ENCODE measurements around the gene BLOC1S1. TPM values are rescaled to one million over a fixed set of nuclear protein-coding genes. Genes with fewer than 3 reads are reported as not detected.

Gene BLOC1S1
- polyA plus RNA-seq, 2 of the 4 experiments (the other 2 are of a cell fraction) = 112 to 138 TPM

DNA sequence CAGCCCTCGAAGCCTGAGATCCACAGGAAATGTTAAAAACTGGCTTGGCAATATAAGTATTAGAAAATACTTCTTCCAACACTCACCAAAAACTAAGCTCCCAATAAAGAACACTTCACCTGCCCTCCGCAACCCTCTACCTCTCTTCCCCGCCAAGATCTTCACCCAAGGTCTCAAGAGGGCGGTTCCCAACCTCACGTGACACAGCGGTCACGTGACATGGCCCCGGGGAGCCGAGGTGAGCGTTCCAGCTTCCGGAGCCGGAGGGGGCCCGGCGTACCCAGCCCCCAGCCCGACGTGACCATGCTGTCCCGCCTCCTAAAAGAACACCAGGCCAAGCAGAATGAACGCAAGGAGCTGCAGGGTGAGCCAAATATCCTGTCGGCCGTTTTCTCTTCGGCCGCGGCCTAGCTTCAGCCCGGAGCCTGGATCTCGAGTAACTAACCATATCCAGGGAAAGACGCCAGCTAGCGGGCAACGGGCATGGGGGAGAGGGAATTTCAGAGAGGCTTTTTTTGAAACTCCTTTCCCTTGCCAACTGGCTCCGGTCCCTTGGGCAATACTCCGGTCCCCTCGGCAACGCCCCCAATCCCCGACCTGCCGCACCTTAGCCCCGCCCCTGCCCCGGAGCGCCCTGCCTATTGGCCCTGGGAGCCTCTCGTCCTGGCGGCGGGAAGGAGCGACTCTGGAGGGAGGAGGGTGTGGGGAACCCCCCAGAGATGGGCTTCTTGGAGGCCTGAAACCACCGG lies at the start of gene BLOC1S1 (continued):
- TF ChIP-seq, protein P1, sequence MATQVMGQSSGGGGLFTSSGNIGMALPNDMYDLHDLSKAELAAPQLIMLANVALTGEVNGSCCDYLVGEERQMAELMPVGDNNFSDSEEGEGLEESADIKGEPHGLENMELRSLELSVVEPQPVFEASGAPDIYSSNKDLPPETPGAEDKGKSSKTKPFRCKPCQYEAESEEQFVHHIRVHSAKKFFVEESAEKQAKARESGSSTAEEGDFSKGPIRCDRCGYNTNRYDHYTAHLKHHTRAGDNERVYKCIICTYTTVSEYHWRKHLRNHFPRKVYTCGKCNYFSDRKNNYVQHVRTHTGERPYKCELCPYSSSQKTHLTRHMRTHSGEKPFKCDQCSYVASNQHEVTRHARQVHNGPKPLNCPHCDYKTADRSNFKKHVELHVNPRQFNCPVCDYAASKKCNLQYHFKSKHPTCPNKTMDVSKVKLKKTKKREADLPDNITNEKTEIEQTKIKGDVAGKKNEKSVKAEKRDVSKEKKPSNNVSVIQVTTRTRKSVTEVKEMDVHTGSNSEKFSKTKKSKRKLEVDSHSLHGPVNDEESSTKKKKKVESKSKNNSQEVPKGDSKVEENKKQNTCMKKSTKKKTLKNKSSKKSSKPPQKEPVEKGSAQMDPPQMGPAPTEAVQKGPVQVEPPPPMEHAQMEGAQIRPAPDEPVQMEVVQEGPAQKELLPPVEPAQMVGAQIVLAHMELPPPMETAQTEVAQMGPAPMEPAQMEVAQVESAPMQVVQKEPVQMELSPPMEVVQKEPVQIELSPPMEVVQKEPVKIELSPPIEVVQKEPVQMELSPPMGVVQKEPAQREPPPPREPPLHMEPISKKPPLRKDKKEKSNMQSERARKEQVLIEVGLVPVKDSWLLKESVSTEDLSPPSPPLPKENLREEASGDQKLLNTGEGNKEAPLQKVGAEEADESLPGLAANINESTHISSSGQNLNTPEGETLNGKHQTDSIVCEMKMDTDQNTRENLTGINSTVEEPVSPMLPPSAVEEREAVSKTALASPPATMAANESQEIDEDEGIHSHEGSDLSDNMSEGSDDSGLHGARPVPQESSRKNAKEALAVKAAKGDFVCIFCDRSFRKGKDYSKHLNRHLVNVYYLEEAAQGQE (IDR thresholded peaks at IDR 0.05) = 0 out of 2 replicates have a peak, but pooled peaks have one; percentile 39
- TF ChIP-seq HOXA7 (CRISPR knock-in tag; IDR thresholded peaks at IDR 0.05) (no peak), CHD4 (IDR thresholded peaks at IDR 0.05; ENCODE audit: borderline replicate concordance) (no peak), EP300 (IDR thresholded peaks at IDR 0.05) (no peak), ZFP36 (IDR thresholded peaks at IDR 0.05; ENCODE audit: borderline replicate concordance, partially characterized antibody) (peak; percentile 1), ZSCAN20 (CRISPR knock-in tag; IDR thresholded peaks at IDR 0.05) (peak; percentile 60; the same call in 1 of the 2 replicates), CHD2 (IDR thresholded peaks at IDR 0.05; ENCODE audit: low read length, partially characterized antibody) (no peak), GATA3 (IDR thresholded peaks at IDR 0.05; ENCODE audit: borderline replicate concordance) (no peak; the same call in 1 of the 2 replicates), RCOR1 (IDR thresholded peaks at IDR 0.05; ENCODE audit: low read depth, low read length) (no peak), POLR2AphosphoS2 (conservative IDR thresholded peaks at IDR 0.05; ENCODE audit: low read length) (no peak), TP53 (CRISPR knock-in tag; IDR thresholded peaks at IDR 0.05) (0 out of 2 replicates have a peak, but pooled peaks have one; percentile 58), ZC3H11A (IDR thresholded peaks at IDR 0.05) (no peak), ESRRA (IDR thresholded peaks at IDR 0.05; ENCODE audit: borderline replicate concordance, low read length) (0 out of 2 replicates have a peak, but pooled peaks have one; percentile 6), RAD21 (conservative IDR thresholded peaks at IDR 0.05 in 1 of 2, IDR thresholded peaks at IDR 0.05 in 1 of 2) (no peak), CEBPB (IDR thresholded peaks at IDR 0.05) (0 out of 4 replicates have a peak, but pooled peaks of 1 of the 2 experiments have one; percentile 51), SMC3 (IDR thresholded peaks at IDR 0.05) (no peak)

DNA sequence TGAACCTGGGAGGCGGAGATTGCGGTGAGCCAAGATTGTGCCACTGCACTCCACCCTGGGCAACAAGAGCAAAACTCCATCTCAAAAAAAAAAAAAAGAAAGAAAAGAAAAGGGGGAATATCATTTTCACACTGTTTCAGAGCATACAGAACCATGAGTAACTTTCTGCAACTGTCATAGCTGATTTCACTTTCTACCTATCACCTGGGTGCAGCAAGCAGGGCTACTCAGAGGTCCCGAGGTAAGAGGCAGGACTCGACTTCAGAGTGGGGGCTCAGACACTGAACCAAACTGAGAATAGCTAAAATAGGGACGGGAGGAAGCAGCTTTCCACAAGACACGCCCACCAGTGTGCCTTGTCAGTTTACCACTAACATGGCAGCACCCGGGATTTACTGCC lies 49.3 kb upstream of the BLOC1S1 start:
- Histone ChIP-seq H3K4me3 (no peak overlapping the region), H3K4me1 (no peaks in the 10 kb centered on the region), H3K27ac (no peak overlapping the region), H3K4me2 (no peak overlapping the region), H3K9me3 (no peaks in the 10 kb centered on the region)
- ATAC-seq (no peak), DNase-seq (ENCODE audit: low read depth in 1 of 2, low spot score in 1 of 2) (no peak), FAIRE-seq (no peak)
- WGBS (ENCODE audit: missing lambda C conversion rate) = 33% methylated on average over 7 of the region's 7 CpGs
- ChIA-PET POLR2A (no interaction called here), CTCF (interaction anchor here (1.2 to 1.6 kb wide), 3 partner anchors 10 to 55 kb away, joined by 3 to 5 read pairs (median 3); a partner anchor contains a TSS)
- no peak for TF ChIP-seq ESRRA (IDR thresholded peaks at IDR 0.05; ENCODE audit: borderline replicate concordance, low read length)
- no peak for TF ChIP-seq RNF2 (IDR thresholded peaks at IDR 0.05; ENCODE audit: borderline replicate concordance, low read depth)
- no peak for TF ChIP-seq SREBF2 (IDR thresholded peaks at IDR 0.05)
- TF ChIP-seq, protein P2, sequence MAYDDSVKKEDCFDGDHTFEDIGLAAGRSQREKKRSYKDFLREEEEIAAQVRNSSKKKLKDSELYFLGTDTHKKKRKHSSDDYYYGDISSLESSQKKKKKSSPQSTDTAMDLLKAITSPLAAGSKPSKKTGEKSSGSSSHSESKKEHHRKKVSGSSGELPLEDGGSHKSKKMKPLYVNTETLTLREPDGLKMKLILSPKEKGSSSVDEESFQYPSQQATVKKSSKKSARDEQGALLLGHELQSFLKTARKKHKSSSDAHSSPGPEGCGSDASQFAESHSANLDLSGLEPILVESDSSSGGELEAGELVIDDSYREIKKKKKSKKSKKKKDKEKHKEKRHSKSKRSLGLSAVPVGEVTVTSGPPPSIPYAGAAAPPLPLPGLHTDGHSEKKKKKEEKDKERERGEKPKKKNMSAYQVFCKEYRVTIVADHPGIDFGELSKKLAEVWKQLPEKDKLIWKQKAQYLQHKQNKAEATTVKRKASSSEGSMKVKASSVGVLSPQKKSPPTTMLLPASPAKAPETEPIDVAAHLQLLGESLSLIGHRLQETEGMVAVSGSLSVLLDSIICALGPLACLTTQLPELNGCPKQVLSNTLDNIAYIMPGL (CRISPR knock-in tag; IDR thresholded peaks at IDR 0.05; ENCODE audit: borderline replicate concordance) = no peak
- TF ChIP-seq, protein P3, sequence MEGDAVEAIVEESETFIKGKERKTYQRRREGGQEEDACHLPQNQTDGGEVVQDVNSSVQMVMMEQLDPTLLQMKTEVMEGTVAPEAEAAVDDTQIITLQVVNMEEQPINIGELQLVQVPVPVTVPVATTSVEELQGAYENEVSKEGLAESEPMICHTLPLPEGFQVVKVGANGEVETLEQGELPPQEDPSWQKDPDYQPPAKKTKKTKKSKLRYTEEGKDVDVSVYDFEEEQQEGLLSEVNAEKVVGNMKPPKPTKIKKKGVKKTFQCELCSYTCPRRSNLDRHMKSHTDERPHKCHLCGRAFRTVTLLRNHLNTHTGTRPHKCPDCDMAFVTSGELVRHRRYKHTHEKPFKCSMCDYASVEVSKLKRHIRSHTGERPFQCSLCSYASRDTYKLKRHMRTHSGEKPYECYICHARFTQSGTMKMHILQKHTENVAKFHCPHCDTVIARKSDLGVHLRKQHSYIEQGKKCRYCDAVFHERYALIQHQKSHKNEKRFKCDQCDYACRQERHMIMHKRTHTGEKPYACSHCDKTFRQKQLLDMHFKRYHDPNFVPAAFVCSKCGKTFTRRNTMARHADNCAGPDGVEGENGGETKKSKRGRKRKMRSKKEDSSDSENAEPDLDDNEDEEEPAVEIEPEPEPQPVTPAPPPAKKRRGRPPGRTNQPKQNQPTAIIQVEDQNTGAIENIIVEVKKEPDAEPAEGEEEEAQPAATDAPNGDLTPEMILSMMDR (IDR thresholded peaks at IDR 0.05) = no peak
- no peak for TF ChIP-seq POLR2A (IDR thresholded peaks at IDR 0.05; ENCODE audit: low read length)
- no peak for TF ChIP-seq KDM5A (IDR thresholded peaks at IDR 0.05)
- TF ChIP-seq CEBPB (IDR thresholded peaks at IDR 0.05) = no peak
- no peak for TF ChIP-seq MYC (IDR thresholded peaks at IDR 0.05; ENCODE audit: borderline replicate concordance, low read length)
- TF ChIP-seq, protein P4, sequence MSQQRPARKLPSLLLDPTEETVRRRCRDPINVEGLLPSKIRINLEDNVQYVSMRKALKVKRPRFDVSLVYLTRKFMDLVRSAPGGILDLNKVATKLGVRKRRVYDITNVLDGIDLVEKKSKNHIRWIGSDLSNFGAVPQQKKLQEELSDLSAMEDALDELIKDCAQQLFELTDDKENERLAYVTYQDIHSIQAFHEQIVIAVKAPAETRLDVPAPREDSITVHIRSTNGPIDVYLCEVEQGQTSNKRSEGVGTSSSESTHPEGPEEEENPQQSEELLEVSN (IDR thresholded peaks at IDR 0.05; ENCODE audit: borderline replicate concordance, low read depth) = no peak
- TF ChIP-seq BHLHE40 (IDR thresholded peaks at IDR 0.05; ENCODE audit: low read depth, low read length) = no peak
- no peak for TF ChIP-seq KDM1A (IDR thresholded peaks at IDR 0.05; ENCODE audit: low read depth)
- TF ChIP-seq, protein P5, sequence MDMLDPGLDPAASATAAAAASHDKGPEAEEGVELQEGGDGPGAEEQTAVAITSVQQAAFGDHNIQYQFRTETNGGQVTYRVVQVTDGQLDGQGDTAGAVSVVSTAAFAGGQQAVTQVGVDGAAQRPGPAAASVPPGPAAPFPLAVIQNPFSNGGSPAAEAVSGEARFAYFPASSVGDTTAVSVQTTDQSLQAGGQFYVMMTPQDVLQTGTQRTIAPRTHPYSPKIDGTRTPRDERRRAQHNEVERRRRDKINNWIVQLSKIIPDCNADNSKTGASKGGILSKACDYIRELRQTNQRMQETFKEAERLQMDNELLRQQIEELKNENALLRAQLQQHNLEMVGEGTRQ (IDR thresholded peaks at IDR 0.05) = no peak
- TF ChIP-seq POLR2AphosphoS2 (conservative IDR thresholded peaks at IDR 0.05; ENCODE audit: low read length) = no peak
- TF ChIP-seq CHD4 (IDR thresholded peaks at IDR 0.05; ENCODE audit: borderline replicate concordance) = no peak
- TF ChIP-seq RCOR1 (IDR thresholded peaks at IDR 0.05; ENCODE audit: low read depth, low read length) = no peak
- TF ChIP-seq HEYL (CRISPR knock-in tag; IDR thresholded peaks at IDR 0.05) = no peak
- TF ChIP-seq NR3C1 (IDR thresholded peaks at IDR 0.05) = no peak

Data from A549 (cell line).